ENCODE measurements around the gene NFKBIB. TPM values are rescaled to one million over a fixed set of nuclear protein-coding genes. Genes with fewer than 3 reads are reported as not detected.

NFKBIB gene
- total RNA-seq, 1 experiment from 2014 or later: 45.4 TPM

GRCh38 chr19:38946229-38947010 is 46.7 kb downstream of the NFKBIB start:
- Mint-ChIP-seq H3K4me1 (ENCODE audit: insufficient read depth, unreplicated experiment) (no peaks in the 10 kb centered on the region), H3K4me3 (ENCODE audit: unreplicated experiment) (no peak overlapping the region), H3K9me3 (ENCODE audit: unreplicated experiment) (no peaks in the 10 kb centered on the region), H3K27me3 (ENCODE audit: insufficient read depth, unreplicated experiment) (peaks cover under 1% of the 10 kb centered on the region), H3K27ac (ENCODE audit: low read depth, unreplicated experiment) (no peak overlapping the region), H3K36me3 (ENCODE audit: insufficient read depth, unreplicated experiment) (no peaks in the 10 kb centered on the region)
- CTCF ChIA-PET: interaction anchor here (0.5 to 1.9 kb wide), 3 partner anchors 16 to 523 kb away, joined by 3 to 5 read pairs (median 4); partner anchors contain the start of genes ACTN4, MRPS12 and SARS2
- DNase-seq (ENCODE audit: unreplicated experiment): peak; percentile 11
- no TSS peak for BruUV-seq (replicated peaks)
- TF ChIP-seq CTCF (IDR thresholded peaks at IDR 0.05; ENCODE audit: unreplicated experiment): no peak
- POLR2A ChIA-PET: interaction anchor here (0.9 kb wide), 1 partner anchor 16 kb away, joined by 9 read pairs; the partner anchor contains the start of genes MRPS12 and SARS2
- intact Hi-C loops (cut with micrococcal nuclease): no loop called here

- POLR2A ChIA-PET: no interaction called here
- BruUV-seq (replicated peaks): no TSS peak
- CTCF ChIA-PET: no interaction called here
- Mint-ChIP-seq H3K9me3 (ENCODE audit: unreplicated experiment) (no peaks in the 10 kb centered on the region), H3K27me3 (ENCODE audit: insufficient read depth, unreplicated experiment) (no peaks in the 10 kb centered on the region), H3K27ac (ENCODE audit: low read depth, unreplicated experiment) (no peak overlapping the region), H3K4me3 (ENCODE audit: unreplicated experiment) (no peak overlapping the region), H3K4me1 (ENCODE audit: insufficient read depth, unreplicated experiment) (peaks cover 5% of the 10 kb centered on the region), H3K36me3 (ENCODE audit: insufficient read depth, unreplicated experiment) (no peaks in the 10 kb centered on the region)
- intact Hi-C loops (cut with micrococcal nuclease): loop anchor here (5.0 kb wide), 1 partner anchor 432 kb away; no protein-coding TSS in a partner anchor
- TF ChIP-seq CTCF (IDR thresholded peaks at IDR 0.05; ENCODE audit: unreplicated experiment): no peak
- no peak for DNase-seq (ENCODE audit: unreplicated experiment)
Observed at GRCh38 chr19:38949580-38950367, 50.0 kb downstream of the NFKBIB start.

GRCh38 chr19:38951187-38951586 is 51.4 kb downstream of the NFKBIB start:
- POLR2A ChIA-PET: interaction anchor here (0.6 kb wide), 1 partner anchor 509 kb away, joined by 3 read pairs; no protein-coding TSS in a partner anchor
- H3K4me3 Mint-ChIP-seq (ENCODE audit: unreplicated experiment): no peak overlapping the region
- H3K9me3 Mint-ChIP-seq (ENCODE audit: unreplicated experiment): no peaks in the 10 kb centered on the region
- H3K36me3 Mint-ChIP-seq (ENCODE audit: insufficient read depth, unreplicated experiment): no peaks in the 10 kb centered on the region
- no peak overlapping the region for H3K27ac Mint-ChIP-seq (ENCODE audit: low read depth, unreplicated experiment)
- CTCF ChIA-PET: interaction anchor here (0.9 to 3.2 kb wide), 2 partner anchors 11 to 94 kb away, joined by 4 to 17 read pairs; no protein-coding TSS in a partner anchor
- peaks cover 5% of the 10 kb centered on the region for H3K4me1 Mint-ChIP-seq (ENCODE audit: insufficient read depth, unreplicated experiment)
- no peak for DNase-seq (ENCODE audit: unreplicated experiment)
- no TSS peak for BruUV-seq (replicated peaks)
- no peak for TF ChIP-seq CTCF (IDR thresholded peaks at IDR 0.05; ENCODE audit: unreplicated experiment)
- no peaks in the 10 kb centered on the region for H3K27me3 Mint-ChIP-seq (ENCODE audit: insufficient read depth, unreplicated experiment)
- intact Hi-C loops (cut with micrococcal nuclease): loop anchor here (5.0 kb wide), 1 partner anchor 434 kb away; no protein-coding TSS in a partner anchor

Data from MCF 10A (cell line).